ENCODE data around the gene ZNF516.

ZNF516 gene

DNA sequence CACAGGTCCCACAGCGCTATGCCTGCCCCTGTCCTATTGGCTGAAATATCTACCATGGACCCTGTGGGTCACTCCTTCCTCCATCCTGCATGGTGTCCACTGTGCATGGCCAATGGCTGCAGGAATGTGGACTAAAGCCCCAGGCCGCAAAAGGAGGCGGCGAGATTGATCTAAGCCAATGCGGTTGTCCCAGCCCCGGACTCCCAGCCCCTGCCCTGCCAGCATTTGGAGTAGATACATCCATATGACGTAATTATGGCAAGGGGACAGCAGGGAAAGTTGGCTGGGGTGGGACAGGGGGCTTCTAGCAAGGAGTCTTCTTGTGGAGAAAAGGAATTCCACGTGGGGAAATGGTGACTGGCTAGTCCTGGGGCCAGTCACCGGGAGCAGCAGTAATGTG lies 11.4 kb upstream of the ZNF516 start:
- DNase-seq, result no peak

GRCh38 chr18:76505614-76506013 lies 10.6 kb upstream of the ZNF516 start:
- DNase-seq, result peak; percentile 42 to 79 (median 75)

DNA sequence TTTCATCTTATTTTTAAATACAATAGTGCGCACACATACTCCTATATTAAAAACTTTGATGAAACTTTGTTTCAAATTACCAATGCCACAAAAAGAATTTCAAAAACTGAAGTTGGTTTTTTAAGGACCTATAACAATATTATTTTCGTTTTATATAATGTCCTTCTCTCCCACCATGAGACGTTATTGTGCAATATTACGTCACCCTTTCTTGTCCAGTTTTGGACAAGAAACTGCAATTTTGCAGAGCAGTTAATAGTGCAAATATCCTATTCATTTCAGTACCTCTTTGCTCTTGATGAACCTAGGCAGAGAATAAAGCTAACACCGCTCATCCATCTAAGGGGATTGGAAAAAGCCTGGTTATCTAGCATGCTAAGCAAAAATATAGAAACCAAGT lies 9.7 kb upstream of the ZNF516 start:
- peak; percentile 58 to 73 (median 63) for DNase-seq

GRCh38 chr18:76503649-76504386 lies 8.8 kb upstream of the ZNF516 start:
- peak in 2 of 3 donors; percentile 39 to 46 for DNase-seq

DNA sequence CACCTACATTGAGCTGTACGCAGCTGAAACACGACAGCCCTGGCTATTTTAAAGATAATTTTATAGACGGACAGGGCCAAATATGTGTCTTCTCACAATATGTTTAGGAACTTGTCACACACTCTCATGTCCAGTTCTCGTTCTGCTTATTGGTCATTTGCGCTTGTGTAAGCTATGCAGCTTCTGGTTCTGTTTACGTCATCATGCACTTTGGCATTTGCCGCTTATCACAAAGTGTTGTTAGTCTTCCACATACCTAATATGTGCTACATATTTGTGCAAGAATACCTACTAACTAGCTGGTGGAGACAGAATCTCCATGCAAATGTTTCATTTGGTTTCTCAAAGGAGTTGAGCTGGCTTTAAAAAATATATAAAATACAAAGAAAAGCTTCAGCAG lies 7.5 kb upstream of the ZNF516 start:
- DNase-seq, result peak; percentile 64 to 83 (median 81)

- peak; percentile 67 to 89 (median 88) for DNase-seq
These were observed 4.7 kb upstream of the ZNF516 start for GRCh38 chr18:76499637-76500340.

GRCh38 chr18:76499021-76499420 lies 4.0 kb upstream of the ZNF516 start:
- DNase-seq, result no peak

DNA sequence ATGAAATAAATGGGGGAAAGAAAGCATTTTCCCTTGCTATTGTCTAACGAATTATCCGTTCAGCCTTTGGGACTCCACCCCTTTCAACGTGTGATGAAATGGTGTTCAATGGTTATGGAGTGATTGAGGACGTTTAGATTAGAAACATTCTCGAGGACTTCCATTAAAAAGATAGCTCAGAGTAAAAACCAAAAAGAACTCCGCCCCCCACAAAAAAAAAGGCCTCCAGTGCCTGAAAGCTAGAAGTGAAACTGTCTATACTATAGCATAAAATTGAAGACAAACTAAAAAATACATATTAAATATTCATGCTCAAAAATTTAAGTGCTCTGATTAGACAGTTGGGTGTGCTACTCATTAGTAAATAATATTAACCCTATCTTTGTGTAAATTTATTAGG lies 3.0 kb upstream of the ZNF516 start:
- DNase-seq, result no peak

DNA sequence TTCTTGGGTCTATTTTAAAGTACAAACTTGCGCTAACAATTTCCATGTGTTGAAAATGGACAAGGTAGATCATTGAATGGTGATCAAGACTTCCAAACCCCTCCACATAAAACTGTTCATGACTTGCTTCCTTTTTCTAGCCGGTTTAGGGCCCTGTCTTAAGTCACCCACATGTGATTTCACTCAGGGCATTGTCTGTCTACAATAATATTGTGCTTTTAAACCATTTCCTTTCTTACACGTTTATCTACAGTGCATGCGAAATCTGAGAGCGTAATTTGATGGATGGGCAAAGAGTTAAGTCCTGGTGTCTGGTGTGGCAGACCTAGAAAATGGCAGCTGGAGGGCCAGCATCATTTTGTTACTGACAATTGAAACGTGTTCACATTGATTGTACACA lies 2.0 kb upstream of the ZNF516 start:
- peak in 2 of 3 donors; percentile 39 to 47 for DNase-seq

DNA sequence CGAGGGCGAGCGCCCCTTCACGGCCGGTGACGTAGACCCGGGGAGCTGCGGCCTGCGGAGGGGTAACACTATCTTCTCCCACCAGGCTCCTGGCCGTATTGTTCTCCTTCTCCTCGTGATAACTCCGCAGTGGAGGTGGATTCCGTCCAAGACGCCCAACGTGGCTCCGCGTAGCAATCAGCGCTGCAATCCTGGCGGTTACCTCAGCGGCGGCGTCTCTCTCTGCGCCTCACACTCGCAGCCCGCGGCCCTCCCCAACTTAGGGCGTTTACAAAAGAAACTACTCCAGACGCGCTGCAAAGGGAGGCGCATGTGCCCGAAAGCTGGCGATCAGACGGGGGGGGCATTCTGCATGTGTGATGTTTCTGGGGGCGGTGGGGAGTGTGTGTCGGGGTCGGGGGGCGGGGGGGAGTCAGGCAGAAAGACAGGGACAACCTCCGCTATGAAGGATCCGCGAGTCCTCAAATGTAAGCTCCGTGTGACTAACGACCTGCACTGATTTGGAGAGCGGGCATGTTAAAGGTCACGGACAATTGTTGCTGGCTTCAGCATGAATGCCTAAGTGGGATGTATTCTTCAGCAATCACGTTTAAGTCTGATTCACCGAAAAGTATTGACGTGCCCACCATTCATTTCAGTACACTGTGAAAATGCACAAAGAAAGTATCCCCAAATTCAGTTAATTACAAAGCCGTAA lies 1.3 kb upstream of the ZNF516 start:
- DNase-seq, result peak; percentile 74 to 87 (median 76)

- DNase-seq, result peak; percentile 83 to 89 (median 89)
These were observed 572 bp upstream of the ZNF516 start for GRCh38 chr18:76495435-76496193.

DNA sequence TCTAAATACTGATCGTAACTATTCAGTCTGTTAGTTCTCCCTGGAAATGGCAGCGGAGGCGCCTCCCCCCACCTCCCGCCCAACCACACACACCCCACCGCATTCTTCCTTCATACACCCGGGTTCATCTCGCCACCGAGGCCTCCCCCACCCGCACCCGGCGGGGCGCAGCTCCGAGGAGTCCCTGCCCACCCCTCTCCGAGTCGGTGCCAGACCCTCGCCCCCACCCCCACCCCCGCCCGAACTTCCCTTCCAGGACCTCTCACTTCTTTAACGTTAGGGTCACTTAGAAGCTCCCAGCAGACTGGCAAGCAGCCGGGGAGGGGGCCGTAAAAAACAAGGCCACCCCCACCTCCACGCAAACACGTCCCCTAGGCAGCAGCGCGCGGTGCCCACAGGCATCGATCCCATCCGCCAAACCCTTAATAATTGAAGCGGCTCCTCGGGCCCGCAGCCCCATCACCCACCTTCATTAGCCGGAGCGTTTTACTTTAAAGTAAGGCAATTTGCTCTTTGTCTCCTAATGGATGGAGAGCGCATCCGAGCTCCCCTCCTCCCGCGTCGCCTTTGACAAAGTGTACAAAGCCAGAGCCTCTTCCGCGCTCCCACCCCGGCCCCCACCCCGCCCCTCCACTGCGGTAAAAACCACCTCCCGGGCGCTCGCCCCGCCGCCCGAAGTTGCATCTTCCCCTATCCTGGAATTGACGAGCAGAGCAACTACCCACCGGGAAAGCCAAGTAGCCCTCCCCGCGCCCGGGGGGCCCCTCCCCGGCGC lies 624 bp downstream of the ZNF516 start:
- peak in 1 of 3 donors; percentile 60 for DNase-seq

DNA sequence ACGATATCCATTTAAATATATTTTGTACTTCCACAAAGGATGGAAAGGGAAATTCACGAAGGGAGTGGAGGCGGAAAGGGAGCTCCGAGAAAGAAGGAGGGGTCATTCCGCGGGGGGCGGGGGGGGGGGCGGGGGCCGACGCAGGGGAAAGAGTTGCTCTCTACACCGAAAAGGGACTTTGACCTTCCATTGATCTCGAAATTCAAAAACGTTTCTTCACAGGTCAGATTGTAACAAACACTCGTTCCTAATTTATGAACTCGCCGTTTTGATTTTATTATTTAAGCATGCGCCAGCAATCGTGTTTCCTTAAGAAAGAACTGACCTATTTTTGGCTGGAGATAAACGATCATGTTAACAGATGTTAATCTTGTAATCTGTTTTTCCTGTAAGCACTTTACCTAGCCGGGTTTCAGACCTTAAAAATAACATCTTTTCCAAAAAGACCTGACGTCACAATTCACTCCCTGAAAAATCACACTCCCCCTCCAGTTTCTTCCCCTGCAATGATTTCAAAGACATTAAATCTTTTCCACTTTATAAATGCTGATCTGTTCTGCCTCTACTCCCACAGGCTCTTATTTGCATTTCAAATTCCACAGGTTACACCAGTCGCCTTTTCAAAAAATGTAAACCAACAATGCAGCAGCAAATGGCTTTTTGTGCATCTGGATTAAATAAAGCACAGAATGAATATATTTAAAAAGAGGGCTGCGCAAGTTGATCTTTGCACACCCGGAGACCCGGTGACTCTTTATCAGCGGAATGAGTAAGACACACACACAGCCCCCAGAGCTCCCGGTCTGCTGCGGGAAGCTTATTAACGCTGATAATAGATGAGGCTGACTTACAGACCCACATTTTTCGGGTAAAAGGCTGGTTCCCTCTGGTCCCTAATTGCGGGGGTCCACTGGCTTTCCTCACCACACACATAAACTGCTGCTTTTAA lies 1.6 kb downstream of the ZNF516 start:
- peak; percentile 60 to 76 (median 70) for DNase-seq

DNA sequence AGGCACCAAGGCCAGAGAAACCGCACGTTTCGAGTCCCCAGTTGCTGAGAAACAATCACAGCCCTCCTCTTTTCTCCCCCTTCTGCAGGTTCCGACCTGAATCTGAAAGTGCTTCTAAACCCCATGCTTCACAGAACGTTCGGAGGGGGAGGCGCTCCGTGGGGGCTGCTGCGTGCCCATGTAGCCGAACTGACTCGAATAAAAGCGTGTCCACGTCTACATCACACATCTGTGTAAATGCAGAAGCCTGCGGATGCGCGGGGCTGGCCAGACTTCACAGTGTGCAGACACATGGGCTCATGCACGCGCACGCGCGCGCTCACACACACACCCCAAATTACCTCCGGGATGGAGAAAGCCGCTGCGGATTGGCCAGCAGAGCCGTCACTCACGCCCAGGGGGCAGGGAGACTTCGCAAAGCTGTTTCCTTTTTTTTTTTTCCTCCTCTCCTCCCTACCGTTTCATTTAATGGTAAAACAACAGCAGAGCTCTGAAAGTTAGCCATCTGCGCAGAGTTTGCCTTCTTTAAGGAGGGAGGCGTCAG lies 2.3 kb downstream of the ZNF516 start:
- DNase-seq, result peak; percentile 99 to 100 (median 99)

- DNase-seq, result peak; percentile 59 to 73 (median 63)
These were observed 3.0 kb downstream of the ZNF516 start for GRCh38 chr18:76491776-76492668.

GRCh38 chr18:76491473-76491775 lies 3.6 kb downstream of the ZNF516 start:
- peak; percentile 63 to 87 (median 65) for DNase-seq

DNA sequence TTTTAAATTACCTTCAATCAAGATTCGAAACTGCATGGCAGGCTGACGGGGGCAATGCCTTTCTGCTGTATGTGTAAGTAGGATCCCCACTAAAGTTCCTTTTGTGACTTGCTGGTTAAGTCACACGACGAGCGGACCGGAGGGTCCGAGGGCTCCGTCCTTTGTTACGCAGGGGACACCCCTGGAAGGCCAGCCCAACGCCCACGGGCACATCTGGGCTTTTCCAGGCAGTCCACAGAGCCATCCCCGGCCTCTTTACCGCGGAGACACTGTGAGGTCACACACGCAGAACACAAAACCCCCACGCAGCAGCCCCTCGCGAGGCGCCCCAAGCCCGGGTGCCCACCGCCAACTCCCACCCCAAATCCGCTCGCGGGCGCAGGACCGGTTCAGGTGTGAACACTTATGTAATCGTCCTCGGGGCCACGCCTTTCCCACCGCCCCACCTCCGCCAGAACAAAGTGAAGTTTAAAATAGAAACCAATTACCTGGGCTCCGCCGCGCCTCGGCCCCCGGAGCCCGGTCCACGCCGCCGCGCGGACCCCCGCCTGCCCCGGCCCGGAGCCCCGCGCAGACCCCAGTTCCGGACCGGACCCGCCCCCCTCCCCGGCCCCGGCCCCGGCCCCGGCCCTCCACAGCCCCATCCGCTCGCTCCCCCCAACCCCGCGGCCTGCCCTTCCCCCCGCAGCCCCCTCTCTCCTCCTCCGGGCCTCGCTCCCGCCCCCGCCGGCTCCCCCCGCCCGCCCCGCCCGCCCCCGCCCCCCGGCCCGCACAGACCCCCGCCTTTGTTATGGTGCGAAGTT lies 4.2 kb downstream of the ZNF516 start:
- DNase-seq, result peak; percentile 84 to 91 (median 86)

DNA sequence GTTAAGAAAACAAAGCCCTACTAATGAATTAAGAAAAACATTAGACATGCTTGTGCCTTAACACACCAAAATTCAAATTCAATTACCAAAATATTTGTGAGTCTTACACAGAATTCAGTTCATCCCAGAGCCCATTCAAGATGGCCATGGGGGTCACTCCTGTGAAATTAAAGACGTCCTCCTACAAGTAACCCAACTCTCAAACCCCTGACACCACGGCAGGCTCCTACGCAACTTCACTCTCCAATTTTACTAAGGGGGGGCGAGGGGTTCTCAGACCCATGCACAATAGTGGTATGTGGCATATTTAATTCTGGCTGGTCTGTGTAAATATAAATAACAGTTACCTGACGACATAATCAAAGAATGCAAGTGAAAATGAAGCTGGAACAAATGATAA lies 5.0 kb downstream of the ZNF516 start:
- no peak for DNase-seq

- DNase-seq, result peak in 1 of 3 donors; percentile 37
These were observed 6.0 kb downstream of the ZNF516 start for GRCh38 chr18:76489081-76489480.

Measured in suppressor macrophage treated with lipopolysaccharide for 1 hour (primary cell).